ENCODE results near the gene TNK2. TPM values are rescaled to one million over a fixed set of nuclear protein-coding genes. Genes with fewer than 3 reads are reported as not detected.

The TNK2 gene
- total and polyA plus RNA-seq, 2 of the 13 experiments (the other 11 are each of a cell fraction or from before 2014, with no cell fraction given): 4.6 to 5.8 TPM

DNA sequence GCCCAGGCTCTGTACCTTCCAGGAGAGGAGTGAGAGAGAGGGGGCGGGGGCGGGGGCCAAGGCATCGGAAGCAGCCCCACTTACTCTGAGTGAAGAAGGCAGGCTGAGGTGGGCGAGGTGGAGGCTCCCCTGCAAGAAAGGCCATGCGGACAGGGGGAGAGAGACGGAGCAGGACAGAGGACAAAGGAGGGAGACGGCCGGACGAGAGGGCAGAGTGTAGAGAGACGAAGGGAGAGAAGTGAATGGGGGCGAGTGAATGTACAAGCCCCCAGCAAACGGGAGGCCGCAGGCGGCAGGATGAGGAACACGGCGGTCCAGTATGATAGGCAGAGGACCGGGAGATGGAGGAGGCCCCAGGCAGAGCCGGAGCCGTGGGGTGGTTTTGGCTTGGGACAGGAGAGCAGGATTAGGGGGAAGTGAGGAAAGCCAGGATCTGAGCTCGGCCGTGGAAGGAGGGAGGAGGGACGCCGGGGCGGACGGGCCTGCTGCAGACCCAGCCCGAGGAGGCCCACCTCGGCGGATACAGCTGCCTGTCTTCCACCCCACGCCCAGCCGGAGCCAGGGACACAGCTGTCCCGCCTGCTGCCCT is 38.8 kb downstream of the TNK2 start (continued):
- TF ChIP-seq, protein P1, sequence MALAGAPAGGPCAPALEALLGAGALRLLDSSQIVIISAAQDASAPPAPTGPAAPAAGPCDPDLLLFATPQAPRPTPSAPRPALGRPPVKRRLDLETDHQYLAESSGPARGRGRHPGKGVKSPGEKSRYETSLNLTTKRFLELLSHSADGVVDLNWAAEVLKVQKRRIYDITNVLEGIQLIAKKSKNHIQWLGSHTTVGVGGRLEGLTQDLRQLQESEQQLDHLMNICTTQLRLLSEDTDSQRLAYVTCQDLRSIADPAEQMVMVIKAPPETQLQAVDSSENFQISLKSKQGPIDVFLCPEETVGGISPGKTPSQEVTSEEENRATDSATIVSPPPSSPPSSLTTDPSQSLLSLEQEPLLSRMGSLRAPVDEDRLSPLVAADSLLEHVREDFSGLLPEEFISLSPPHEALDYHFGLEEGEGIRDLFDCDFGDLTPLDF (CRISPR knock-in tag; IDR thresholded peaks at IDR 0.05): no peak
- TF ChIP-seq, protein P2, sequence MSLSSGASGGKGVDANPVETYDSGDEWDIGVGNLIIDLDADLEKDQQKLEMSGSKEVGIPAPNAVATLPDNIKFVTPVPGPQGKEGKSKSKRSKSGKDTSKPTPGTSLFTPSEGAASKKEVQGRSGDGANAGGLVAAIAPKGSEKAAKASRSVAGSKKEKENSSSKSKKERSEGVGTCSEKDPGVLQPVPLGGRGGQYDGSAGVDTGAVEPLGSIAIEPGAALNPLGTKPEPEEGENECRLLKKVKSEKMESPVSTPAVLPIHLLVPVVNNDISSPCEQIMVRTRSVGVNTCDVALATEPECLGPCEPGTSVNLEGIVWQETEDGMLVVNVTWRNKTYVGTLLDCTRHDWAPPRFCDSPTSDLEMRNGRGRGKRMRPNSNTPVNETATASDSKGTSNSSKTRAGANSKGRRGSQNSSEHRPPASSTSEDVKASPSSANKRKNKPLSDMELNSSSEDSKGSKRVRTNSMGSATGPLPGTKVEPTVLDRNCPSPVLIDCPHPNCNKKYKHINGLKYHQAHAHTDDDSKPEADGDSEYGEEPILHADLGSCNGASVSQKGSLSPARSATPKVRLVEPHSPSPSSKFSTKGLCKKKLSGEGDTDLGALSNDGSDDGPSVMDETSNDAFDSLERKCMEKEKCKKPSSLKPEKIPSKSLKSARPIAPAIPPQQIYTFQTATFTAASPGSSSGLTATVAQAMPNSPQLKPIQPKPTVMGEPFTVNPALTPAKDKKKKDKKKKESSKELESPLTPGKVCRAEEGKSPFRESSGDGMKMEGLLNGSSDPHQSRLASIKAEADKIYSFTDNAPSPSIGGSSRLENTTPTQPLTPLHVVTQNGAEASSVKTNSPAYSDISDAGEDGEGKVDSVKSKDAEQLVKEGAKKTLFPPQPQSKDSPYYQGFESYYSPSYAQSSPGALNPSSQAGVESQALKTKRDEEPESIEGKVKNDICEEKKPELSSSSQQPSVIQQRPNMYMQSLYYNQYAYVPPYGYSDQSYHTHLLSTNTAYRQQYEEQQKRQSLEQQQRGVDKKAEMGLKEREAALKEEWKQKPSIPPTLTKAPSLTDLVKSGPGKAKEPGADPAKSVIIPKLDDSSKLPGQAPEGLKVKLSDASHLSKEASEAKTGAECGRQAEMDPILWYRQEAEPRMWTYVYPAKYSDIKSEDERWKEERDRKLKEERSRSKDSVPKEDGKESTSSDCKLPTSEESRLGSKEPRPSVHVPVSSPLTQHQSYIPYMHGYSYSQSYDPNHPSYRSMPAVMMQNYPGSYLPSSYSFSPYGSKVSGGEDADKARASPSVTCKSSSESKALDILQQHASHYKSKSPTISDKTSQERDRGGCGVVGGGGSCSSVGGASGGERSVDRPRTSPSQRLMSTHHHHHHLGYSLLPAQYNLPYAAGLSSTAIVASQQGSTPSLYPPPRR (CRISPR knock-in tag; IDR thresholded peaks at IDR 0.05; ENCODE audit: borderline replicate concordance): no peak
- TF ChIP-seq, protein P3, sequence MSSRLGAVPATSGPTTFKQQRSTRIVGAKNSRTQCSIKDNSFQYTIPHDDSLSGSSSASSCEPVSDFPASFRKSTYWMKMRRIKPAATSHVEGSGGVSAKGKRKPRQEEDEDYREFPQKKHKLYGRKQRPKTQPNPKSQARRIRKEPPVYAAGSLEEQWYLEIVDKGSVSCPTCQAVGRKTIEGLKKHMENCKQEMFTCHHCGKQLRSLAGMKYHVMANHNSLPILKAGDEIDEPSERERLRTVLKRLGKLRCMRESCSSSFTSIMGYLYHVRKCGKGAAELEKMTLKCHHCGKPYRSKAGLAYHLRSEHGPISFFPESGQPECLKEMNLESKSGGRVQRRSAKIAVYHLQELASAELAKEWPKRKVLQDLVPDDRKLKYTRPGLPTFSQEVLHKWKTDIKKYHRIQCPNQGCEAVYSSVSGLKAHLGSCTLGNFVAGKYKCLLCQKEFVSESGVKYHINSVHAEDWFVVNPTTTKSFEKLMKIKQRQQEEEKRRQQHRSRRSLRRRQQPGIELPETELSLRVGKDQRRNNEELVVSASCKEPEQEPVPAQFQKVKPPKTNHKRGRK (CRISPR knock-in tag; IDR thresholded peaks at IDR 0.05): no peak
- TF ChIP-seq ZFAT (CRISPR knock-in tag; conservative IDR thresholded peaks at IDR 0.05): no peak
- TF ChIP-seq HNRNPK (IDR thresholded peaks at IDR 0.05; ENCODE audit: low read depth, low read length, poor library complexity, severe bottlenecking): no peak
- TF ChIP-seq ZNF333 (CRISPR knock-in tag; IDR thresholded peaks at IDR 0.05; ENCODE audit: borderline replicate concordance): no peak
- no peak for TF ChIP-seq KAT8 (CRISPR knock-in tag; IDR thresholded peaks at IDR 0.05)
- no peak for TF ChIP-seq ZBTB1 (CRISPR knock-in tag; IDR thresholded peaks at IDR 0.05; ENCODE audit: borderline replicate concordance)
- TF ChIP-seq ZNF44 (CRISPR knock-in tag; IDR thresholded peaks at IDR 0.05): no peak
